K562 (cell line): Measurements from ENCODE around the gene PSMD1. TPM values are rescaled to one million over a fixed set of nuclear protein-coding genes. Genes with fewer than 3 reads are reported as not detected.
A peak's percentile ranks its signal among the peaks of the same experiment; 100 is the strongest.

Experiments used
- CREB1 ChIP-seq, 2 experiments: sonication (generic) in 1 of 2; formaldehyde crosslinking in 1 of 2; IDR thresholded peaks; 2 replicates each; pipeline versions ENCODE4 v1.6.1 to v1.8.0; 2012 to 2022; ENCODE audit warnings: inconsistent platforms in 1 of 2, mild to moderate bottlenecking in 1 of 2, missing genetic modification reagents in 1 of 2, moderate library complexity in 1 of 2
- SP1 ChIP-seq: sonication (generic); formaldehyde crosslinking; IDR thresholded peaks from 2 replicates; pipeline ENCODE4 v1.8.1; 2022; ENCODE audit warnings: mild to moderate bottlenecking, missing genetic modification reagents
- ZNF444 ChIP-seq: fragments of 250-450 bp; sonication (Bioruptor Pico); IDR thresholded peaks from 2 replicates; pipeline ENCODE4 v1.4.0; 2020; ENCODE audit warnings: mild to moderate bottlenecking, moderate library complexity
- polyA plus RNA-seq, 8 experiments: library from polyadenylated mRNA; depleted of rRNA in 4 of 8; stranded (reverse) in 5 of 8; unstranded in 3 of 8; fragments of >200 nt; fragmentation: Nextera tagmentation in 2 of 8; fragmentation: Illumina TruSeq in 1 of 8; extraction: Ambion mirVana in 2 of 8; extraction: Trizol in 1 of 8; gene quantifications; 2 replicates each; pipeline versions ENCODE4 v1.2.1 to v1.2.3, GENCODE V29; 2011 to 2014; ENCODE audit warnings: inconsistent platforms in 1 of 8, missing spikeins in 1 of 8
- total RNA-seq, 7 experiments: library from RNA; depleted of rRNA in 6 of 7; stranded (reverse); fragments of >200 nt in 6 of 7; fragmentation: Illumina TruSeq in 2 of 7; extraction: Trizol in 2 of 7; gene quantifications; 2 replicates each; pipeline versions ENCODE4 v1.2.1 to v1.2.3, GENCODE V29; 2011 to 2021; ENCODE audit warnings: low replicate concordance in 1 of 7
- TF ChIP-seq, protein P1 (sequence below): fragments of 450-650 bp; IDR thresholded peaks from 2 replicates; pipeline ENCODE4 v1.6.1; 2016; ENCODE audit warnings: borderline replicate concordance
- TF ChIP-seq, protein P2 (sequence below): sonication (generic); formaldehyde crosslinking; IDR thresholded peaks from 2 replicates; pipeline ENCODE4 v1.9.0; 2022; ENCODE audit warnings: mild to moderate bottlenecking, missing genetic modification reagents
- TF ChIP-seq, protein P3 (sequence below), 2 experiments: fragments of 450-650 bp; formaldehyde crosslinking in 1 of 2; IDR thresholded peaks; 2 replicates each; pipeline versions ENCODE4 v1.4.0 to v1.6.1; 2014 to 2020; ENCODE audit warnings: mild to moderate bottlenecking in 2 of 2, borderline replicate concordance in 1 of 2, low read depth in 1 of 2
- TF ChIP-seq, protein P4 (sequence below): IDR thresholded peaks from 2 replicates; pipeline ENCODE4 v1.6.1; 2012; ENCODE audit warnings: low read depth, low read length, improper control_type of control experiment, borderline replicate concordance
- TF ChIP-seq, protein P5 (sequence below), 2 experiments: IDR thresholded peaks in 1 of 2; conservative IDR thresholded peaks in 1 of 2; 2 replicates each; pipeline ENCODE4 v1.6.1; 2016; ENCODE audit warnings: low read depth in 2 of 2, mild to moderate bottlenecking in 1 of 2, missing compliant biosample characterization in 1 of 2, missing genetic modification characterization in 1 of 2, moderate library complexity in 1 of 2

The PSMD1 gene
- total and polyA plus RNA-seq, 9 of the 15 experiments (the other 6 are each of a cell fraction or from before 2014, with no cell fraction given) = 100 to 257 (median 147) TPM

DNA sequence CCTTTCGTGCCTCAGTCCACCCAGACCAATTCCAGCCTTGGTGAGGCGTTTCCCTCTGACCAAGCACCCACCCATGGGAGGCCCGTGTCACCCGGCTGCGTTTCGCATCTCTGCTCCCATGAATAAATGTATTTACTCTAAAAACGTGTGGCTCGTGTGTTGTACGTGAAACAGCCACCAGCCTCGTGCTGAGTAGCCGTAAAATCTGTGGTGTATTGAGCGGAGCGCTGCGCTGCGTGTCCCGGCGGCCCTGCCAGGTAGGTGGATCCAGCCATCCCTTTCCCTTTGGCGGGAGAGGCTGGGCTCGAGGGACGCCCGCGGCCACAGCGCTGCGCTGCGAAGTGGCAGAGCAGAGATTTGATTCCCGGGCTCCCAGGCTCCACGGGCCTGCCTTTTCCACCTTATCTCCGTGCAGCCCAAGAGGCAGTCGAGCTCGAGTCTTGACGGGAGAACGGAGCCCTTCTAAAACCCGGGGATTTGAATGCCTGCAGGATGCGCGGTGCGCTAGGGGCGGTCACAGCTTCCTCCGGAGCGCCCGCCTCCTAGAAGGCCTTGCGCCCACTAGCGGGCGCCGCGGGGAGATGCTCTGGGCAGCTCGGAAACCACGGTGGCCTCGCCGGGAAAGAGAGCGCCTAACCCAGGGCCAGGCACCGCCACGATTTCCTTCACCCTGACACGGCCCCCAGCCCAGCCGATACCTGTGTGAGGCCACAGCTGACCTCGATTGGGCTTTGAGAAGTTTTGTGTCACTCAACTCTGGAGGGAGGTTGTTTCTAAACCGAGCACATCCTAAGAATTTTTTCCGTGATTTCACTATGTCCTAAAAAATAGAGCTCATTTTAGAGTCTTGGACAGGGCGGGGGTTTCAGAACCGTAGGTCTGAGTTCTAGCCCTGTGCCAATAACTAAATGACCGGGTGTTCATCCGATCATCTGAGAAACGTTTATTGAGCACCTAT is 3.9 kb upstream of the PSMD1 start (continued):
- TF ChIP-seq, protein P1, sequence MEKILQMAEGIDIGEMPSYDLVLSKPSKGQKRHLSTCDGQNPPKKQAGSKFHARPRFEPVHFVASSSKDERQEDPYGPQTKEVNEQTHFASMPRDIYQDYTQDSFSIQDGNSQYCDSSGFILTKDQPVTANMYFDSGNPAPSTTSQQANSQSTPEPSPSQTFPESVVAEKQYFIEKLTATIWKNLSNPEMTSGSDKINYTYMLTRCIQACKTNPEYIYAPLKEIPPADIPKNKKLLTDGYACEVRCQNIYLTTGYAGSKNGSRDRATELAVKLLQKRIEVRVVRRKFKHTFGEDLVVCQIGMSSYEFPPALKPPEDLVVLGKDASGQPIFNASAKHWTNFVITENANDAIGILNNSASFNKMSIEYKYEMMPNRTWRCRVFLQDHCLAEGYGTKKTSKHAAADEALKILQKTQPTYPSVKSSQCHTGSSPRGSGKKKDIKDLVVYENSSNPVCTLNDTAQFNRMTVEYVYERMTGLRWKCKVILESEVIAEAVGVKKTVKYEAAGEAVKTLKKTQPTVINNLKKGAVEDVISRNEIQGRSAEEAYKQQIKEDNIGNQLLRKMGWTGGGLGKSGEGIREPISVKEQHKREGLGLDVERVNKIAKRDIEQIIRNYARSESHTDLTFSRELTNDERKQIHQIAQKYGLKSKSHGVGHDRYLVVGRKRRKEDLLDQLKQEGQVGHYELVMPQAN = no peak
- TF ChIP-seq, protein P2, sequence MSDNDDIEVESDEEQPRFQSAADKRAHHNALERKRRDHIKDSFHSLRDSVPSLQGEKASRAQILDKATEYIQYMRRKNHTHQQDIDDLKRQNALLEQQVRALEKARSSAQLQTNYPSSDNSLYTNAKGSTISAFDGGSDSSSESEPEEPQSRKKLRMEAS (CRISPR knock-in tag) = no peak
- TF ChIP-seq SP1 (CRISPR knock-in tag) = peak; percentile 57
- TF ChIP-seq, protein P3, sequence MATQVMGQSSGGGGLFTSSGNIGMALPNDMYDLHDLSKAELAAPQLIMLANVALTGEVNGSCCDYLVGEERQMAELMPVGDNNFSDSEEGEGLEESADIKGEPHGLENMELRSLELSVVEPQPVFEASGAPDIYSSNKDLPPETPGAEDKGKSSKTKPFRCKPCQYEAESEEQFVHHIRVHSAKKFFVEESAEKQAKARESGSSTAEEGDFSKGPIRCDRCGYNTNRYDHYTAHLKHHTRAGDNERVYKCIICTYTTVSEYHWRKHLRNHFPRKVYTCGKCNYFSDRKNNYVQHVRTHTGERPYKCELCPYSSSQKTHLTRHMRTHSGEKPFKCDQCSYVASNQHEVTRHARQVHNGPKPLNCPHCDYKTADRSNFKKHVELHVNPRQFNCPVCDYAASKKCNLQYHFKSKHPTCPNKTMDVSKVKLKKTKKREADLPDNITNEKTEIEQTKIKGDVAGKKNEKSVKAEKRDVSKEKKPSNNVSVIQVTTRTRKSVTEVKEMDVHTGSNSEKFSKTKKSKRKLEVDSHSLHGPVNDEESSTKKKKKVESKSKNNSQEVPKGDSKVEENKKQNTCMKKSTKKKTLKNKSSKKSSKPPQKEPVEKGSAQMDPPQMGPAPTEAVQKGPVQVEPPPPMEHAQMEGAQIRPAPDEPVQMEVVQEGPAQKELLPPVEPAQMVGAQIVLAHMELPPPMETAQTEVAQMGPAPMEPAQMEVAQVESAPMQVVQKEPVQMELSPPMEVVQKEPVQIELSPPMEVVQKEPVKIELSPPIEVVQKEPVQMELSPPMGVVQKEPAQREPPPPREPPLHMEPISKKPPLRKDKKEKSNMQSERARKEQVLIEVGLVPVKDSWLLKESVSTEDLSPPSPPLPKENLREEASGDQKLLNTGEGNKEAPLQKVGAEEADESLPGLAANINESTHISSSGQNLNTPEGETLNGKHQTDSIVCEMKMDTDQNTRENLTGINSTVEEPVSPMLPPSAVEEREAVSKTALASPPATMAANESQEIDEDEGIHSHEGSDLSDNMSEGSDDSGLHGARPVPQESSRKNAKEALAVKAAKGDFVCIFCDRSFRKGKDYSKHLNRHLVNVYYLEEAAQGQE (IDR thresholded peaks at IDR 0.05; ENCODE audit: borderline replicate concordance) = 0 out of 2 replicates have a peak, but pooled peaks have one; percentile 6
- TF ChIP-seq, protein P3 (CRISPR knock-in tag; IDR thresholded peaks at IDR 0.05; ENCODE audit: low read depth) = no peak
- TF ChIP-seq CREB1 (IDR thresholded peaks at IDR 0.05) = no peak
- TF ChIP-seq CREB1 (CRISPR knock-in tag; IDR thresholded peaks at IDR 0.05) = no peak
- TF ChIP-seq, protein P4, sequence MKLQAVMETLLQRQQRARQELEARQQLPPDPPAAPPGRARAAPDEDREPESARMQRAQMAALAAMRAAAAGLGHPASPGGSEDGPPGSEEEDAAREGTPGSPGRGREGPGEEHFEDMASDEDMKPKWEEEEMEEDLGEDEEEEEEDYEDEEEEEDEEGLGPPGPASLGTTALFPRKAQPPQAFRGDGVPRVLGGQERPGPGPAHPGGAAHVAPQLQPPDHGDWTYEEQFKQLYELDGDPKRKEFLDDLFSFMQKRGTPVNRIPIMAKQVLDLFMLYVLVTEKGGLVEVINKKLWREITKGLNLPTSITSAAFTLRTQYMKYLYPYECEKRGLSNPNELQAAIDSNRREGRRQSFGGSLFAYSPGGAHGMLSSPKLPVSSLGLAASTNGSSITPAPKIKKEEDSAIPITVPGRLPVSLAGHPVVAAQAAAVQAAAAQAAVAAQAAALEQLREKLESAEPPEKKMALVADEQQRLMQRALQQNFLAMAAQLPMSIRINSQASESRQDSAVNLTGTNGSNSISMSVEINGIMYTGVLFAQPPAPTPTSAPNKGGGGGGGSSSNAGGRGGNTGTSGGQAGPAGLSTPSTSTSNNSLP = no peak
- TF ChIP-seq, protein P5, sequence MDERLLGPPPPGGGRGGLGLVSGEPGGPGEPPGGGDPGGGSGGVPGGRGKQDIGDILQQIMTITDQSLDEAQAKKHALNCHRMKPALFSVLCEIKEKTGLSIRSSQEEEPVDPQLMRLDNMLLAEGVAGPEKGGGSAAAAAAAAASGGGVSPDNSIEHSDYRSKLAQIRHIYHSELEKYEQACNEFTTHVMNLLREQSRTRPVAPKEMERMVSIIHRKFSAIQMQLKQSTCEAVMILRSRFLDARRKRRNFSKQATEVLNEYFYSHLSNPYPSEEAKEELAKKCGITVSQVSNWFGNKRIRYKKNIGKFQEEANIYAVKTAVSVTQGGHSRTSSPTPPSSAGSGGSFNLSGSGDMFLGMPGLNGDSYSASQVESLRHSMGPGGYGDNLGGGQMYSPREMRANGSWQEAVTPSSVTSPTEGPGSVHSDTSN (CRISPR knock-in tag; IDR thresholded peaks at IDR 0.05; ENCODE audit: low read depth) = no peak
- TF ChIP-seq, protein P5 (tag; conservative IDR thresholded peaks at IDR 0.05; ENCODE audit: low read depth) = no peak
- TF ChIP-seq ZNF444 (CRISPR knock-in tag) = no peak
